GM12874 (cell line): ENCODE data around the gene PNMA5.

Experiments used
- CTCF ChIP-seq: IDR thresholded peaks from 2 replicates; pipeline ENCODE4 v1.5.1; 2011; ENCODE audit warnings: low read depth, mild to moderate bottlenecking, control low read depth, low read length, moderate library complexity; ENCODE audit not compliant: insufficient read depth

Gene PNMA5

GRCh38 chrX:152959626-152960025, 34.3 kb downstream of the PNMA5 start:
- TF ChIP-seq CTCF = no peak

GRCh38 chrX:152958524-152959465, 35.1 kb downstream of the PNMA5 start:
- TF ChIP-seq CTCF = peak; percentile 72

- TF ChIP-seq CTCF = no peak
These were observed 35.9 kb downstream of the PNMA5 start for GRCh38 chrX:152958047-152958446.

DNA sequence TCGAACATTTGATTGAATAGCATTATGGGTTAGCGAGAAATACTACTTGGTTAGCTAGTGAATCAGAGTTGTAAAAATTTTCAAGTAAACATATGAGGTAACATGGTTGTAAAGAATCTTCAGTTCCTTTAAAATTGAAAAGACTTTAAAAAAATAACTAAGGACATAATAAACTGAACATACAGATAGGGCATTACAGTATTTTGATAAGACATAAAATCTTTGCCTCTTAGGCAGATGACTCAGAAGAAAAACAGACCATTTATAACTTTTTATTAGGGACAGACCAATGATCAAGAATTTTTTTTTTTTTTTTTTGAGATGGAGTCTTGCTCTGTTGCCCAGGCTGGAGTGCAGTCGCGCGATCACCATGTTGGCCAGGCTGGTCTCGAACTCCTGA, 43.1 kb downstream of the PNMA5 start:
- no peak for TF ChIP-seq CTCF

DNA sequence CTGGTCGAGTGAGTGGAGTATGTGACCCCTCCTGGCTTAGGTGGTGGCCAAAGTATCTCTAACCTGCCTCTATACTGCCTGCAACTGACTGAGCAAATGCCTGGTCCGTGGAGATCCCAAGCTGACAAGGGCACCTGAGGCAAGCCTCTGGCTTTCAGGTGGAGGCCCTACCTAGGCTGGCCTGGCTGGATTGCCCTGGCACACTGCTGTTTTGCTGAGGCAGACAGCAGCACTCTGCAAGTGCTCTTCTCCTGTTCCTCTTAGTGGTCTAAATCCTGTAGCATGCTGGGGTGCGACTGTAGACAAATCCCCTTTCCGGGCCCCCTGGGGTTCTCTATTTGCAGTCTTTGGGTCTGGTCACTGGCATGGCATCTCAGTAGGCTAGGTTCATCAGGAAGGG, 44.8 kb downstream of the PNMA5 start:
- no peak for TF ChIP-seq CTCF

GRCh38 chrX:152946681-152947080, 47.2 kb downstream of the PNMA5 start:
- TF ChIP-seq CTCF = no peak

DNA sequence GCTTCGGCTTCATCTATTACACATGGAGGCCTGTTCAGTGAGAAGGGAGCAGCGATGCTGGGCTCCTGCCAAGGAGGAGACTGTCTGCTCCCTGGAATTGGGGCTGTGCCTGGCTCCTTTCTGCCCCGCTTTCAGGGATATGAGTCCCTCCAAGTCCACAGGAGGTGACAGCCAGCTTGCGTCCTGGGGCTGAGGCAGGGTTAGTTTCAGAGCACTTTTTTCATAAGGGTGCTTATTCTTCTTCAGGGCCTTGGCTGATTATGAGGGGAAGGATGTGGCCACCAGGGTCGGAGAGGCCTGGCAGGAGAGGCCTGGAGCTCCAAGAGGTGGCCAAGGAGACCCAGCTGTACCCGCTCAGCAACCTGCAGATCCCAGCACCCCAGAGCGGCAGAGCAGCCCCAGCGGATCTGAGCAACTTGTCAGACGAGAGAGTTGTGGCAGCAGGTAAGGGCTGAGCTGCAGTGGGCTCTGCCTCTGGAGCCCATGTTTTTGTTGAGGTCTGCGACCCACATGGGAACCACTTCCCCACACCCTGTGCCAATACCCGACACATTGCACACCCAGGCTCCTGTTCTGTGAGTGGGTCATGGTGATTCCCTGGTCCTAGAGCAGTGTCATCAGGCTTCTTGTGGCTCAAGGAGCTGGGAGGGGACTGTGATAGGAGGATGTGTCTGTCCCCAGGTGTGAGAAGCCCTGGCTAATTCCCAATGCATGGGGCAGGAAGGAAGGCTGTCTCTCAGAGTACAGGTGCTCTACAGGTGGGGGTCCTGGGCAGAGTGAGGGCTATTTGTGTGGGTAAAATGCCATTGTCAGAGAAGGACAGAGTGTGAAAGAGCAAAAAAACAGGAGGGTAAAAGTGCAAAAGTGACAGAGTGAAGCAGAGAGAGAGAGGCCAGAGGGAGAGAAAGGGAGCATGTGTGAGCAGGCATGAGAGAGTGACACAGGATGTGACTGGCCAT, 48.6 kb downstream of the PNMA5 start:
- no peak for TF ChIP-seq CTCF
